Choroid plexus epithelial cell (primary cell): ENCODE measurements around the gene STK25.
A peak's percentile ranks its signal among the peaks of the same experiment; 100 is the strongest.

Experiments
- DNase-seq: peaks from one replicate; pipeline ENCODE4 v3.0.0-alpha.2; 2010; ENCODE audit warnings: low read depth
- H3K4me3 ChIP-seq: 2 replicates; pipeline ENCODE4 v1.5.1; 2011; ENCODE audit warnings: low read depth, mild to moderate bottlenecking, control low read depth, low read length, moderate library complexity
- CTCF ChIP-seq: conservative IDR thresholded peaks from 2 replicates; pipeline ENCODE4 v1.5.1; 2011; ENCODE audit warnings: low read depth, mild to moderate bottlenecking, control low read depth, inconsistent platforms, low read length, moderate library complexity

The STK25 gene

GRCh38 chr2:241545523-241546473 lies 37.4 kb upstream of the STK25 start:
- no peak for TF ChIP-seq CTCF
- DNase-seq, result no peak

GRCh38 chr2:241545106-241545505 lies 36.7 kb upstream of the STK25 start:
- DNase-seq, result peak; percentile 76
- no peak for TF ChIP-seq CTCF
- no peak overlapping the region for H3K4me3 ChIP-seq

More at GRCh38 chr2:241545523-241546473, 37.4 kb upstream of the STK25 start:
- no peak overlapping the region for H3K4me3 ChIP-seq

GRCh38 chr2:241542278-241542605 lies 33.9 kb upstream of the STK25 start:
- DNase-seq, result no peak
- H3K4me3 ChIP-seq, result no peak overlapping the region
- no peak for TF ChIP-seq CTCF

- TF ChIP-seq CTCF, result no peak
- peak overlapping the region; percentile 39 for H3K4me3 ChIP-seq
- no peak for DNase-seq
Measured at GRCh38 chr2:241541564-241542277, 33.3 kb upstream of the STK25 start.

GRCh38 chr2:241540771-241541561 lies 32.6 kb upstream of the STK25 start:
- H3K4me3 ChIP-seq, result peak overlapping the region; percentile 53
- DNase-seq, result peak; percentile 66
- no peak for TF ChIP-seq CTCF

- no peak for DNase-seq
- no peak for TF ChIP-seq CTCF
Measured at GRCh38 chr2:241540401-241540770, 32.0 kb upstream of the STK25 start.

More at GRCh38 chr2:241540401-241540770, 32.0 kb upstream of the STK25 start:
- no peak overlapping the region for H3K4me3 ChIP-seq
